HG02588 (cell line): Measurements from ENCODE around the gene CARMIL1.
"Not testable (repeated sequence)": the region's sequence is repeated elsewhere in the genome, so short reads cannot be mapped to it uniquely, and the experiment has no call there.

Experiments used
- ATAC-seq: cut with Tn5 transposase; IDR thresholded peaks from one replicate; pipeline ENCODE4 v1.9.1; 2021; ENCODE audit warnings: mild to moderate bottlenecking, moderate library complexity; ENCODE audit not compliant: unreplicated experiment

CARMIL1 gene

GRCh38 chr6:25548451-25548850, 269.3 kb downstream of the CARMIL1 start:
- no peak for ATAC-seq

DNA sequence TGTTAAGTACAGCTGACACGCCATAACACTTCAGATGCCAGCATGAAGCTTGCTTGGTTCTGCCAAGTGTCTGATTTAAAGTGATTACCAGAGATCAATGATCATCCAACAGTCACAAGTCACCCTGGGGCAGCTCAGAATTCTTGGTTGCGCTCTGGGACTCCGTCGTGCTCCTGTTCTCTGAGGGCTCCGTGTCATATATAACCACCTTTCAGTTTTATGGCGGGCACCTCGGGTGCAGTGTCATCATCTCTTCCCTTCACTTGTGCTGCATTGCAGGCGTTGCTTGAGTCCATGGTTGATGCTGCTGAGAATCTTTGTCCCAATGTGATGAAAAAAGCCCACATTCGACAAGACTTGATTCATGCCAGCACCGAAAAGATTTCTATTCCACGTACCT, 271.5 kb downstream of the CARMIL1 start:
- ATAC-seq: no peak

DNA sequence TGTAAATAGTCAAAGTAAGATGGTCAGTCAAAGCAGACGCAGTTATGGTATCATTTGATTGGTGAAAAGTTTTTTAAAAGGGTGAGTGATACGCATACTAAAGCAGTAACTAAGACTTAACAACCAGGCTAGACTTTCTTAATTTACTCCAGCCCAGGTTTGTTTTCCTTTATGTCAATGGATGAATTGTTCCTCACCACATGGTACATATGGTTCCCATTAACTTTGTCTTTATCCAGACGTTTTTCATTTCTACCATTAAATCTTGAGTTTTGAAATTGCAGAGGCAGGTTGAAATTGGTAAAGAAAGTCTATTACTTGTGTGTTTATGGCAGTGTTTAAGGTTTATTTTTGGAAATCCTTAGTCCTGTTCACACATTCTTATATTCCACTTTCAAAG, 274.3 kb downstream of the CARMIL1 start:
- ATAC-seq: no peak

GRCh38 chr6:25555188-25555587, 276.0 kb downstream of the CARMIL1 start:
- no peak for ATAC-seq

- no peak for ATAC-seq
These were observed 277.3 kb downstream of the CARMIL1 start for GRCh38 chr6:25556516-25556915.

- no peak for ATAC-seq
These were observed 279.1 kb downstream of the CARMIL1 start for GRCh38 chr6:25558155-25558817.

GRCh38 chr6:25560865-25561264, 281.7 kb downstream of the CARMIL1 start:
- no peak for ATAC-seq

- ATAC-seq: no peak
These were observed 285.8 kb downstream of the CARMIL1 start for GRCh38 chr6:25564943-25565342.

GRCh38 chr6:25570578-25570977, 291.4 kb downstream of the CARMIL1 start:
- ATAC-seq: no peak

DNA sequence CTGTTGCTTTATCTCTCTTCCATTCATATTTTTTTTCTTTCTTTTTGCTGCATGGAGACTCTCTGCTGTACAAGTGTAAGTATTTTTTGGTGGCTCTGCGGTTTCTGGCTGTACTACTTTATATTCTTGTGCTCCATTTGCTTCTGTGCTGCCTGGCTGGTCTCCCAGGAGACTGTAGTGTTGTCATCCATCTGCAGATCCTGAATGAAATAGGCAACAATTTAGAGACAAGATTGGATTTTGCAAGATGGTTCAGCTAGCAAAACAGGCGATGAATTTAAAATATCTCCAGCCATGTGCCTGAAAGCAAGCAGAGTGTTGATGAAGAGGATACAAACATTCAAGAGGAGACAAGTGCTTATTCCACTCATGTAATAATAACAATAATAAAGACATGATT, 297.7 kb downstream of the CARMIL1 start:
- ATAC-seq: no peak

- no peak for ATAC-seq
These were observed 299.4 kb downstream of the CARMIL1 start for GRCh38 chr6:25578538-25578937.

DNA sequence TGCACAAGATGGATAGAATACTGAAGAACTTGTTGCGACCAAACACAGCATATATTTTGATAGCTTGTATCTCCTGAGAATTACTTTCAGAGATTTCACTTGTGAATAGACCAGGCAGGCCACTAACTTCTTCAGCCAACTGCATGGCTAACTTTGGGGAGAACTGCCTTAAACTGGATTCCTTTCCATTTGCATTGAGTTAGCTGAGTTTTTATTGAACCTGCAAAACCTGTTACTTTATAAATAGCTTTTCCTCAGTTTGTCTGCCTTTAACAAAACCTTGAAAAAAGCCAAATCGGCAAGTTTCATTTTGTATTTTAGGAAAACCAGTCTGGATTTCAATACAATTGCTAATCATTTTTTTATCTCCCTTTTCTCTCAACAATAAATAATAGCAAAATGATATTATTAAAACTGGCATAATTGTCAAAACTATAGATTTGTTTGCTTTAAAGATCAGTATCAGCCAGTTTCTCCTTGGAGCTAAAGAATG, 300.3 kb downstream of the CARMIL1 start:
- ATAC-seq: no peak

DNA sequence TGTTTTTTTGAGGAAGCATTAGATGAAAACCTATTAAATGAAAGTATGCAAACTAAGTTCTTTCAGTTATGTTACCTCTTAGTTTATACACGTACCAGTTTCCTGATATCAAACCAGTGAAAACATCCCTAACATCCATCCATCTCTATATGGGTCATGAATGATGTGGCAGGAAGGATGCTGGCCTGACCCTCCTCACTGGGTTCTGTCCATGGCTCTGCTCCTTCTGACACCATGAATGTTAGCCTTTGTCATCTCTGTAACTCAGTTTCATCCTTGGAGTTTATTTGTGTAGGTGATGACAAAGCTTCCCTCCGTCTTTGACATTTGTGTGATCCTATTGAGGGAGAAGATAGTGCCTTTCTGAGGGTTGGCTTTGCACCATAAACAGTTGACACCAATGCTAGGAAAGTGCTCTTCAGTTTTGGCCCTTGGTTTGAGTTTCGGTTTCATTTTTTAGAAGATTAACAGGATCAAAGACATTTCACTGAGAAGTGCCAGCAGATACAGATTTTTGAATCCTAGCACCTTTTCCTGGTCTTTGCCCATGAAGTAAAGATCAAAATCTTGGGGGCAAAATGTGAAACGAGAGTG, 300.8 kb downstream of the CARMIL1 start:
- no peak for ATAC-seq

- ATAC-seq: no peak
These were observed 302.9 kb downstream of the CARMIL1 start for GRCh38 chr6:25582101-25582500.

GRCh38 chr6:25583099-25583498, 303.9 kb downstream of the CARMIL1 start:
- no peak for ATAC-seq

GRCh38 chr6:25583906-25584305, 304.7 kb downstream of the CARMIL1 start:
- no peak for ATAC-seq

- no peak for ATAC-seq
These were observed 306.1 kb downstream of the CARMIL1 start for GRCh38 chr6:25585225-25585624.

DNA sequence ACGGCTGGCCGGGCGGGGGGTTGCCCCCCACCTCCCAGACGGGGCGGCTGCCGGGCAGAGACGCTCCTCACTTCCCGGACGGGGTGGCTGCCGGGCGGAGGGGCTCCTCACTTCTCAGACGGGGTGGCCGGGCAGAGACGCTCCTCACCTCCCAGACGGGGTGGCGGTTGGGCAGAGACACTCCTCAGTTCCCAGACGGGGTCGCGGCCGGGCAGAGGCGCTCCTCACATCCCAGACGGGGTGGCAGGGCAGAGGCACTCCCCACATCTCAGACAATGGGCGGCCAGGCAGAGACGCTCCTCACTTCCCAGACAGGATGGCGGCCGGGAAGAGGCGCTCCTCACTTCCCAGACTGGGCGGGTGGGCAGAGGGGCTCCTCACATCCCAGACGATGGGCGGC, 306.9 kb downstream of the CARMIL1 start:
- ATAC-seq: not testable (repeated sequence)

- ATAC-seq: no peak
These were observed 307.8 kb downstream of the CARMIL1 start for GRCh38 chr6:25586927-25587326.

DNA sequence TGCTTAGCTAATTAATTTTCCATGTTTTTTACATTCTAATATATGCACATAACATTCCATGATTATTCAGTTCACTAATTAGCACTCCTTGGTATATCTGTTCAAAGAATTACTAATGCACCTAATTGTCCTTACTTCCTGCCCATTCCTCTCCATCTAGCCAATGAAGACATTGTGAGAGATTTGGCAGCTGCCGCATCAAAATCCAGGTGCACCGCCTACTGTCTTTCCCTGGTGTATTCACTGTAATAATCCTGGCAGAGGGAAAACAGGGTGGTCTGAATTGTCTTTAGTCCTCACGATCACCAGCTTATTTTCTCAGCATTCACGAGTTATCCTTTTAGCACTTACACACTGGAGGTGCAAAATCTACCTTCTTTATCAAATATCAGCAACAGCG, 311.8 kb downstream of the CARMIL1 start:
- no peak for ATAC-seq

DNA sequence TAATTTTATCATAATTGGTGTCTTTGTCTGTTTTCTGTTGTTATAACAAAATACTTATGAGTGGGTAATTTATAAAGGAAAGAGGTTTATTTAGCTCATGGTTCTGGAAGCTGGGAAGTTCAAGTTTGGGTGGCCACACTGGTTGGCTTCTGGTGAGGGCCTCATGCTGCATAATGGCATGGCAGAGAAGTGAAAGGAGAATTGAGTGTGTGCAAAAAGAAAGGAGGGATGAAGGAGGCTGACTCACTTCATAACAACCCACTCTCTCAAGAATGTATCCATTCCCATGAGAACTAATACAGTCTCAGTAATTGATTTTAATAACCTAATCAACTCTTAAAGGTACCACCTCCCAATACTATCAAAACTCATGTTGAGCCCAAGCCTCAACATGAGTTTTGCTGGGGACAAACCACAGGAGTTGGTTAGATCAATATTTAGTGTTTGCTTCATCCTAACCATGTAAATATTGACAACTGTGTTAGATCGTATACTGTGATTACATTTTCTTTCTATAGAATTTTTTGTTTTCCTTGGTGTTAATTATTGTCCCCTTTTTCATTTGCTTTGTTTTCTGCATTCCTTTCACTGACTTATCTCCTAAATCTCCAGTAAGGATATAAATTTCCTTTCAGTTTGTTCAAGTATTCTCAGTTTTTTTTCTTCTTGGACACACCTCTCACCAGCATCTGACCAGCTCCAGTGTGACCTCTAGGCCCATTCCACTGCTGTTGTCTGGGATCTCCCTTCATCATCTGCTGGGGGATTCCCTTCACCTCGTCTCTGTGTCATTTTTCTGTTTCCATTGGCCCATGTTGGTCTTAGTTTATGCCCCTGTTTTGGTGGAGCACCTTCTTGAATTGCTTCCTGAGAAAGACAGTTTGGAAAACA, 318.0 kb downstream of the CARMIL1 start:
- ATAC-seq: no peak
